HCT116 (cell line): Measurements from ENCODE around the gene EIF4E2.

Experiments
- CEBPB ChIP-seq: IDR thresholded peaks from 2 replicates; pipeline ENCODE4 v1.6.1; 2012; ENCODE audit warnings: low read depth
- CTCF ChIP-seq, 3 experiments: fragments of 200-600 bp in 1 of 3; sonication (generic) in 1 of 3; IDR thresholded peaks in 2 of 3; conservative IDR thresholded peaks in 1 of 3; 2 replicates each; pipeline ENCODE4 v1.5.1; 2012 to 2017; ENCODE audit warnings: low read depth in 2 of 3, low read length in 2 of 3, antibody characterized with exemption in 1 of 3, borderline replicate concordance in 1 of 3, control low read depth in 1 of 3, mild to moderate bottlenecking in 1 of 3, mixed read lengths in 1 of 3, mixed run types in 1 of 3, moderate library complexity in 1 of 3; ENCODE audit not compliant: insufficient read depth in 1 of 3
- EZH2 ChIP-seq: fragments of 200-600 bp; sonication (generic); IDR thresholded peaks from 2 replicates; pipeline ENCODE4 v1.6.1; 2017; ENCODE audit warnings: antibody characterized with exemption, mixed run types
- MAX ChIP-seq: IDR thresholded peaks from 2 replicates; pipeline ENCODE4 v1.6.1; 2012
- POLR2A ChIP-seq: IDR thresholded peaks from 2 replicates; pipeline ENCODE4 v1.7.0; 2011; ENCODE audit warnings: borderline replicate concordance; ENCODE audit not compliant: insufficient read depth, insufficient read length; ENCODE audit errors: extremely low read depth
- POLR2AphosphoS5 ChIP-seq: IDR thresholded peaks from 2 replicates; pipeline ENCODE4 v1.6.1; 2011; ENCODE audit warnings: mild to moderate bottlenecking, low read depth, low read length, moderate library complexity
- REST ChIP-seq: IDR thresholded peaks from 2 replicates; pipeline ENCODE4 v1.6.1; 2012; ENCODE audit warnings: low read depth
- SP1 ChIP-seq: IDR thresholded peaks from 2 replicates; pipeline ENCODE4 v1.6.1; 2012; ENCODE audit warnings: low read depth
- SRF ChIP-seq: IDR thresholded peaks from 2 replicates; pipeline ENCODE4 v1.6.1; 2012; ENCODE audit warnings: low read depth

- TF ChIP-seq SP1 (no peak), POLR2AphosphoS5 (no peak), CTCF (IDR thresholded peaks at IDR 0.05 in 2 of 3, conservative IDR thresholded peaks at IDR 0.05 in 1 of 3; ENCODE audit: borderline replicate concordance in 1 of 3, insufficient read depth in 1 of 3, low read depth in 2 of 3, low read length in 2 of 3) (no peak), EZH2 (no peak), REST (no peak), CEBPB (no peak), POLR2A (no peak), SRF (no peak), MAX (no peak)
Observed at GRCh38 chr2:232502511-232502910, 48.0 kb upstream of the EIF4E2 start.
